Pancreas (tissue), 10 donors: ENCODE measurements around the gene CRK. TPM values are rescaled to one million over a fixed set of nuclear protein-coding genes. Genes with fewer than 3 reads are reported as not detected.
"Not testable (repeated sequence)": the region's sequence is repeated elsewhere in the genome, so short reads cannot be mapped to it uniquely, and the experiment has no call there.

Experiments used
- ATAC-seq, 4 donors: fragments of 200-7000 bp; cut with Tn5 transposase; one replicate each; pipeline versions ENCODE4 v1.8.0 to v1.9.1; 2020; ENCODE audit warnings: mild to moderate bottlenecking in 4 of 4, moderate library complexity in 4 of 4
- DNase-seq, 6 donors: peaks; one replicate each; pipeline ENCODE4 v3.0.0-alpha.2; 2020
- FAIRE-seq: peaks from 2 replicates; lab custom pipeline; 2012; peaks lifted over from hg19 to GRCh38; lab: Jason Lieb, UNC
- H3K27ac ChIP-seq, 4 donors: fragments of 200-600 bp; sonication (generic); 1 replicate in 3 of 4; 2 replicates in 1 of 4; pipeline versions ENCODE4 v1.5.0 to v1.8.0; 2020
- H3K27me3 ChIP-seq, 4 donors: fragments of 200-600 bp; one replicate each; pipeline ENCODE4 v1.8.0; 2021
- H3K36me3 ChIP-seq, 3 donors: fragments of 200-600 bp; sonication (generic) in 1 of 3; one replicate each; pipeline versions ENCODE4 v1.5.0 to v1.8.0; 2020 to 2021
- H3K4me1 ChIP-seq, 3 donors: fragments of 200-600 bp; one replicate each; pipeline ENCODE4 v1.8.0; 2021
- H3K4me3 ChIP-seq, 4 donors: fragments of 200-600 bp; sonication (generic) in 2 of 4; one replicate each; pipeline versions ENCODE4 v1.5.0 to v1.8.0; 2020 to 2021
- H3K9me3 ChIP-seq, 4 donors: fragments of 200-600 bp; one replicate each; pipeline ENCODE4 v1.8.0; 2021
- CTCF ChIP-seq, 4 donors: fragments of 200-600 bp; sonication (generic) in 3 of 4; IDR thresholded peaks; one replicate each; pipeline versions ENCODE4 v1.5.0 to v1.8.0; 2021; ENCODE audit warnings: antibody characterized with exemption in 4 of 4
- WGBS, 2 donors: extraction: QIAGEN DNeasy Blood & Tissue Kit; methylation state at CpG; one replicate each; pipeline ENCODE4 v1.1.7; 2013; 5-methylcytosine and 5-hydroxymethylcytosine counted together
- intact Hi-C, 3 donors: fragments of 100-400 bp; cut with DNase I; formaldehyde crosslinking; loops; one replicate each; pipeline versions ENCODE4 v1.11.1 to v1.14.2; 2022
- polyA plus RNA-seq, 2 donors: library from polyadenylated mRNA; stranded (reverse); fragments of 200-250 nt; gene quantifications; one replicate each; pipeline ENCODE4 v1.2.3, GENCODE V29; 2013
- total RNA-seq, 6 donors: library from RNA; stranded (reverse); fragmentation: NEBNext Ultra II Directional in 4 of 6; extraction: Animal tissue kit (Norgen Biotek cat#: 25700) in 4 of 6; gene quantifications; one replicate each; pipeline versions ENCODE4 v1.2.1 to v1.2.4, GENCODE V29; 2021 to 2023
- donor health status: healthy with polysubstance abuse.
- donor health status: DM: no; HTN: no; CAD: no; lungs with moderate emphysema.
- donor health status: DM: no; HTN: no; CAD: no.
- donor health status: control.
- donor health status: control.
- donor health status: Bipolar disorder and iron deficiency.
- donor health status: DM: yes; HTN: yes; CAD: no.
- donor health status: DM: no; HTN: no; CAD: no.
- donor health status: DM: no; HTN: no; CAD: no.
- donor health status: DM: yes; HTN: yes; CAD: no.

The CRK gene
- total and polyA plus RNA-seq, 8 donors: 9.8 to 30.8 (median 18.5) TPM

GRCh38 chr17:1452836-1453235 lies 3.2 kb downstream of the CRK start:
- FAIRE-seq: no peak
- TF ChIP-seq CTCF (IDR thresholded peaks at IDR 0.05): no peak
- no peak overlapping the region for H3K27ac ChIP-seq
- H3K4me1 ChIP-seq: peaks cover 5 to 22% (median 14%) of the 10 kb centered on the region in 3 donors
- intact Hi-C loops: loop anchor here in 1 of 3 donors (5.0 kb wide), 1 partner anchor 54 kb away; no protein-coding TSS in a partner anchor
- no peaks in the 10 kb centered on the region for H3K9me3 ChIP-seq
- H3K27me3 ChIP-seq: no peaks in the 10 kb centered on the region
- no peak overlapping the region for H3K4me3 ChIP-seq
- ATAC-seq: no peak
- no peaks in the 10 kb centered on the region for H3K36me3 ChIP-seq
- DNase-seq: no peak
- 43 to 45% methylated on average over 5 of the region's 5 CpGs for WGBS, 2 donors

GRCh38 chr17:1450261-1450660 lies 5.8 kb downstream of the CRK start:
- not testable (repeated sequence) for H3K4me3 ChIP-seq, FAIRE-seq, DNase-seq, H3K27ac ChIP-seq, ATAC-seq, H3K27me3 ChIP-seq, H3K36me3 ChIP-seq, H3K9me3 ChIP-seq
- 94 to 97% methylated on average over 20 to 21 of the region's 21 CpGs for WGBS, 2 donors
- intact Hi-C loops: loop anchor here in 1 of 3 donors (5.0 kb wide), 1 partner anchor 57 kb away; no protein-coding TSS in a partner anchor
- peaks cover 5 to 17% (median 9%) of the 10 kb centered on the region in 3 donors for H3K4me1 ChIP-seq

GRCh38 chr17:1449412-1449967 lies 6.5 kb downstream of the CRK start:
- intact Hi-C loops: no loop called here
- no peak for TF ChIP-seq CTCF (IDR thresholded peaks at IDR 0.05)
- no peak overlapping the region for H3K27ac ChIP-seq
- H3K27me3 ChIP-seq: no peaks in the 10 kb centered on the region
- H3K9me3 ChIP-seq: no peaks in the 10 kb centered on the region
- 84 to 88% methylated on average over 5 of the region's 5 CpGs for WGBS, 2 donors
- ATAC-seq: no peak
- H3K4me1 ChIP-seq: peaks cover 1 to 13% (median 5%) of the 10 kb centered on the region in 3 donors
- no peaks in the 10 kb centered on the region for H3K36me3 ChIP-seq
- no peak overlapping the region for H3K4me3 ChIP-seq
- DNase-seq: no peak
- FAIRE-seq: no peak

- Histone ChIP-seq H3K36me3 (no peaks in the 10 kb centered on the region), H3K27me3 (no peaks in the 10 kb centered on the region), H3K4me1 (no peaks in the 10 kb centered on the region), H3K27ac (no peak overlapping the region), H3K9me3 (no peaks in the 10 kb centered on the region), H3K4me3 (no peak overlapping the region)
- DNase-seq: no peak
- no peak for TF ChIP-seq CTCF (IDR thresholded peaks at IDR 0.05)
- no peak for ATAC-seq
- WGBS, 2 donors: 81 to 85% methylated on average over 7 of the region's 7 CpGs
- no peak for FAIRE-seq
- intact Hi-C loops: no loop called here
Observed at GRCh38 chr17:1447052-1447451, 9.0 kb downstream of the CRK start.

GRCh38 chr17:1446201-1446600 lies 9.8 kb downstream of the CRK start:
- H3K4me1 ChIP-seq: no peaks in the 10 kb centered on the region

GRCh38 chr17:1445695-1446094 lies 10.3 kb downstream of the CRK start:
- DNase-seq: peak in 1 of 6 donors; percentile 7
- H3K36me3 ChIP-seq, FAIRE-seq, H3K27ac ChIP-seq, H3K9me3 ChIP-seq, H3K4me3 ChIP-seq, H3K27me3 ChIP-seq, intact Hi-C loops, H3K4me1 ChIP-seq, ATAC-seq: not testable (repeated sequence)
- WGBS, 2 donors: 96 to 99% methylated on average over 4 of the region's 4 CpGs

More at GRCh38 chr17:1446201-1446600, 9.8 kb downstream of the CRK start:
- ATAC-seq (peak in 1 of 4 donors; percentile 6), DNase-seq (no peak), FAIRE-seq (no peak)
- 89 to 90% methylated on average over 12 of the region's 12 CpGs for WGBS, 2 donors
- TF ChIP-seq CTCF (IDR thresholded peaks at IDR 0.05): no peak
- H3K9me3 ChIP-seq: no peaks in the 10 kb centered on the region
- intact Hi-C loops: no loop called here
- H3K4me3 ChIP-seq: no peak overlapping the region
- no peaks in the 10 kb centered on the region for H3K27me3 ChIP-seq
- no peak overlapping the region for H3K27ac ChIP-seq
- H3K36me3 ChIP-seq: no peaks in the 10 kb centered on the region

GRCh38 chr17:1442721-1443120 lies 13.3 kb downstream of the CRK start:
- intact Hi-C loops, ATAC-seq, H3K36me3 ChIP-seq, H3K9me3 ChIP-seq, H3K4me3 ChIP-seq, FAIRE-seq, DNase-seq, H3K27ac ChIP-seq, H3K27me3 ChIP-seq, H3K4me1 ChIP-seq: not testable (repeated sequence)
- WGBS, 2 donors: 97 to 98% methylated on average over 6 of the region's 6 CpGs
